Activated CD4-positive, alpha-beta T cell treated with anti-CD3 and anti-CD28 coated beads, Interleukin-2, Interleukin-6, amounts not matched to agents 100 ng/mL and 50 ng/mL, durations not matched to agents 16 hours and 8 hours (primary cell): Measurements from ENCODE around the gene THAP11.

Experiments used
- DNase-seq: peaks from one replicate; pipeline ENCODE4 v3.0.0-alpha.2; 2020

Gene THAP11

GRCh38 chr16:67885976-67886375, 43.9 kb downstream of the THAP11 start:
- no peak for DNase-seq

GRCh38 chr16:67886387-67886786, 44.3 kb downstream of the THAP11 start:
- DNase-seq = no peak

GRCh38 chr16:67888331-67888730, 46.2 kb downstream of the THAP11 start:
- DNase-seq = no peak

GRCh38 chr16:67892375-67892774, 50.3 kb downstream of the THAP11 start:
- no peak for DNase-seq

GRCh38 chr16:67892899-67893742, 51.0 kb downstream of the THAP11 start, which contains the start of gene PSKH1:
TSS of gene PSKH1 (plus strand) at chr16:67893254. CDS start at chr16:67908750, 15,496 bp downstream.
- DNase-seq = peak; percentile 98
